Measurements from ENCODE around the gene DNPEP.

Gene DNPEP

DNA sequence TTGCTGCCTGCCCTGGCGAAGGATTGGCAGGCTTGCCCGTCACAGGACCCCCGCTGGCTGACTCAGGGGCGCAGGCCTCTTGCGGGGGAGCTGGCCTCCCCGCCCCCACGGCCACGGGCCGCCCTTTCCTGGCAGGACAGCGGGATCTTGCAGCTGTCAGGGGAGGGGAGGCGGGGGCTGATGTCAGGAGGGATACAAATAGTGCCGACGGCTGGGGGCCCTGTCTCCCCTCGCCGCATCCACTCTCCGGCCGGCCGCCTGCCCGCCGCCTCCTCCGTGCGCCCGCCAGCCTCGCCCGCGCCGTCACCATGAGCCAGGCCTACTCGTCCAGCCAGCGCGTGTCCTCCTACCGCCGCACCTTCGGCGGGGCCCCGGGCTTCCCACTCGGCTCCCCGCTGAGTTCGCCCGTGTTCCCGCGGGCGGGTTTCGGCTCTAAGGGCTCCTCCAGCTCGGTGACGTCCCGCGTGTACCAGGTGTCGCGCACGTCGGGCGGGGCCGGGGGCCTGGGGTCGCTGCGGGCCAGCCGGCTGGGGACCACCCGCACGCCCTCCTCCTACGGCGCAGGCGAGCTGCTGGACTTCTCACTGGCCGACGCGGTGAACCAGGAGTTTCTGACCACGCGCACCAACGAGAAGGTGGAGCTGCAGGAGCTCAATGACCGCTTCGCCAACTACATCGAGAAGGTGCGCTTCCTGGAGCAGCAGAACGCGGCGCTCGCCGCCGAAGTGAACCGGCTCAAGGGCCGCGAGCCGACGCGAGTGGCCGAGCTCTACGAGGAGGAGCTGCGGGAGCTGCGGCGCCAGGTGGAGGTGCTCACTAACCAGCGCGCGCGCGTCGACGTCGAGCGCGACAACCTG is 30.7 kb upstream of the DNPEP start, which contains the start of gene DES:
Gene DES (plus strand): TSS at position 223 of the 857 bp plus-strand sequence. CDS start 86 bp downstream, at position 309.
- Histone ChIP-seq H3K27me3 (ENCODE audit: insufficient read depth, poor library complexity, severe bottlenecking) (peaks cover 27% of the 10 kb centered on the region), H3K27ac (replicated peaks) (no peak within 1 kb of the TSS), H3K4me3 (replicated peaks; ENCODE audit: insufficient read depth, low read length) (no peak within 1 kb of the TSS)
- TF ChIP-seq SPI1 (IDR thresholded peaks at IDR 0.05; ENCODE audit: borderline replicate concordance, low read depth) (no peak), GABPA (IDR thresholded peaks at IDR 0.05; ENCODE audit: low read depth) (no peak), POLR2AphosphoS5 (IDR thresholded peaks at IDR 0.05; ENCODE audit: low read depth) (no peak)
- TF ChIP-seq, protein P1, sequence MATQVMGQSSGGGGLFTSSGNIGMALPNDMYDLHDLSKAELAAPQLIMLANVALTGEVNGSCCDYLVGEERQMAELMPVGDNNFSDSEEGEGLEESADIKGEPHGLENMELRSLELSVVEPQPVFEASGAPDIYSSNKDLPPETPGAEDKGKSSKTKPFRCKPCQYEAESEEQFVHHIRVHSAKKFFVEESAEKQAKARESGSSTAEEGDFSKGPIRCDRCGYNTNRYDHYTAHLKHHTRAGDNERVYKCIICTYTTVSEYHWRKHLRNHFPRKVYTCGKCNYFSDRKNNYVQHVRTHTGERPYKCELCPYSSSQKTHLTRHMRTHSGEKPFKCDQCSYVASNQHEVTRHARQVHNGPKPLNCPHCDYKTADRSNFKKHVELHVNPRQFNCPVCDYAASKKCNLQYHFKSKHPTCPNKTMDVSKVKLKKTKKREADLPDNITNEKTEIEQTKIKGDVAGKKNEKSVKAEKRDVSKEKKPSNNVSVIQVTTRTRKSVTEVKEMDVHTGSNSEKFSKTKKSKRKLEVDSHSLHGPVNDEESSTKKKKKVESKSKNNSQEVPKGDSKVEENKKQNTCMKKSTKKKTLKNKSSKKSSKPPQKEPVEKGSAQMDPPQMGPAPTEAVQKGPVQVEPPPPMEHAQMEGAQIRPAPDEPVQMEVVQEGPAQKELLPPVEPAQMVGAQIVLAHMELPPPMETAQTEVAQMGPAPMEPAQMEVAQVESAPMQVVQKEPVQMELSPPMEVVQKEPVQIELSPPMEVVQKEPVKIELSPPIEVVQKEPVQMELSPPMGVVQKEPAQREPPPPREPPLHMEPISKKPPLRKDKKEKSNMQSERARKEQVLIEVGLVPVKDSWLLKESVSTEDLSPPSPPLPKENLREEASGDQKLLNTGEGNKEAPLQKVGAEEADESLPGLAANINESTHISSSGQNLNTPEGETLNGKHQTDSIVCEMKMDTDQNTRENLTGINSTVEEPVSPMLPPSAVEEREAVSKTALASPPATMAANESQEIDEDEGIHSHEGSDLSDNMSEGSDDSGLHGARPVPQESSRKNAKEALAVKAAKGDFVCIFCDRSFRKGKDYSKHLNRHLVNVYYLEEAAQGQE (IDR thresholded peaks at IDR 0.05; ENCODE audit: insufficient replicate concordance, low read depth): no peak
- TF ChIP-seq, protein P2, sequence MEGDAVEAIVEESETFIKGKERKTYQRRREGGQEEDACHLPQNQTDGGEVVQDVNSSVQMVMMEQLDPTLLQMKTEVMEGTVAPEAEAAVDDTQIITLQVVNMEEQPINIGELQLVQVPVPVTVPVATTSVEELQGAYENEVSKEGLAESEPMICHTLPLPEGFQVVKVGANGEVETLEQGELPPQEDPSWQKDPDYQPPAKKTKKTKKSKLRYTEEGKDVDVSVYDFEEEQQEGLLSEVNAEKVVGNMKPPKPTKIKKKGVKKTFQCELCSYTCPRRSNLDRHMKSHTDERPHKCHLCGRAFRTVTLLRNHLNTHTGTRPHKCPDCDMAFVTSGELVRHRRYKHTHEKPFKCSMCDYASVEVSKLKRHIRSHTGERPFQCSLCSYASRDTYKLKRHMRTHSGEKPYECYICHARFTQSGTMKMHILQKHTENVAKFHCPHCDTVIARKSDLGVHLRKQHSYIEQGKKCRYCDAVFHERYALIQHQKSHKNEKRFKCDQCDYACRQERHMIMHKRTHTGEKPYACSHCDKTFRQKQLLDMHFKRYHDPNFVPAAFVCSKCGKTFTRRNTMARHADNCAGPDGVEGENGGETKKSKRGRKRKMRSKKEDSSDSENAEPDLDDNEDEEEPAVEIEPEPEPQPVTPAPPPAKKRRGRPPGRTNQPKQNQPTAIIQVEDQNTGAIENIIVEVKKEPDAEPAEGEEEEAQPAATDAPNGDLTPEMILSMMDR (IDR thresholded peaks at IDR 0.05; ENCODE audit: insufficient read depth, low read length): no peak
- no peak for DNase-seq (ENCODE audit: low read depth in 1 of 2, low spot score in 1 of 2)

DNA sequence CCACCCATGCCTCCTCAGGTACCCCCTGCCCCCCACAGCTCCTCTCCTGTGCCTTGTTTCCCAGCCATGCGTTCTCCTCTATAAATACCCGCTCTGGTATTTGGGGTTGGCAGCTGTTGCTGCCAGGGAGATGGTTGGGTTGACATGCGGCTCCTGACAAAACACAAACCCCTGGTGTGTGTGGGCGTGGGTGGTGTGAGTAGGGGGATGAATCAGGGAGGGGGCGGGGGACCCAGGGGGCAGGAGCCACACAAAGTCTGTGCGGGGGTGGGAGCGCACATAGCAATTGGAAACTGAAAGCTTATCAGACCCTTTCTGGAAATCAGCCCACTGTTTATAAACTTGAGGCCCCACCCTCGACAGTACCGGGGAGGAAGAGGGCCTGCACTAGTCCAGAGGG is 29.7 kb upstream of the DNPEP start:
- Histone ChIP-seq H3K27me3 (ENCODE audit: insufficient read depth, poor library complexity, severe bottlenecking) (peaks cover 32% of the 10 kb centered on the region), H3K27ac (replicated peaks) (no peak overlapping the region), H3K4me3 (replicated peaks; ENCODE audit: insufficient read depth, low read length) (no peak overlapping the region)
- DNase-seq (ENCODE audit: low read depth in 1 of 2, low spot score in 1 of 2): no peak
- TF ChIP-seq, protein P2 (IDR thresholded peaks at IDR 0.05; ENCODE audit: insufficient read depth, low read length): no peak
- TF ChIP-seq POLR2AphosphoS5 (IDR thresholded peaks at IDR 0.05; ENCODE audit: low read depth) (no peak), SPI1 (IDR thresholded peaks at IDR 0.05; ENCODE audit: borderline replicate concordance, low read depth) (no peak), GABPA (IDR thresholded peaks at IDR 0.05; ENCODE audit: low read depth) (no peak)
- TF ChIP-seq, protein P1 (IDR thresholded peaks at IDR 0.05; ENCODE audit: insufficient replicate concordance, low read depth): no peak

DNA sequence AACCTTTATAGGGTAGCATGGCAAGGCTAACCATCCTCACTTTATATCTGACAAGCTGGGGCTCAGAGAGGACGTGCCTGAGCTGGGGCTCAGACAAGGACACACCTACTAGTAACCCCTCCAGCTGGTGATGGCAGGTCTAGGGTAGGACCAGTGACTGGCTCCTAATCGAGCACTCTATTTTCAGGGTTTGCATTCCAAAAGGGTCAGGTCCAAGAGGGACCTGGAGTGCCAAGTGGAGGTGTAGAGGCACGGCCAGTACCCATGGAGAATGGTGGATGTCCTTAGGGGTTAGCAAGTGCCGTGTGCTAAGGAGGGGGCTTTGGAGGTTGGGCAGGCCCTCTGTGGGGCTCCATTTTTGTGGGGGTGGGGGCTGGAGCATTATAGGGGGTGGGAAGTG is 29.2 kb upstream of the DNPEP start:
- H3K4me3 ChIP-seq (replicated peaks; ENCODE audit: insufficient read depth, low read length): no peak overlapping the region
- no peak for DNase-seq (ENCODE audit: low read depth in 1 of 2, low spot score in 1 of 2)
- H3K27ac ChIP-seq (replicated peaks): no peak overlapping the region
- TF ChIP-seq SPI1 (IDR thresholded peaks at IDR 0.05; ENCODE audit: borderline replicate concordance, low read depth) (no peak), POLR2AphosphoS5 (IDR thresholded peaks at IDR 0.05; ENCODE audit: low read depth) (no peak), GABPA (IDR thresholded peaks at IDR 0.05; ENCODE audit: low read depth) (no peak)
- TF ChIP-seq, protein P1 (IDR thresholded peaks at IDR 0.05; ENCODE audit: insufficient replicate concordance, low read depth): no peak
- TF ChIP-seq, protein P2 (IDR thresholded peaks at IDR 0.05; ENCODE audit: insufficient read depth, low read length): no peak
- peaks cover 32% of the 10 kb centered on the region for H3K27me3 ChIP-seq (ENCODE audit: insufficient read depth, poor library complexity, severe bottlenecking)

Measured in HL-60 (cell line).